ENCODE measurements around the gene USP49.

DNA sequence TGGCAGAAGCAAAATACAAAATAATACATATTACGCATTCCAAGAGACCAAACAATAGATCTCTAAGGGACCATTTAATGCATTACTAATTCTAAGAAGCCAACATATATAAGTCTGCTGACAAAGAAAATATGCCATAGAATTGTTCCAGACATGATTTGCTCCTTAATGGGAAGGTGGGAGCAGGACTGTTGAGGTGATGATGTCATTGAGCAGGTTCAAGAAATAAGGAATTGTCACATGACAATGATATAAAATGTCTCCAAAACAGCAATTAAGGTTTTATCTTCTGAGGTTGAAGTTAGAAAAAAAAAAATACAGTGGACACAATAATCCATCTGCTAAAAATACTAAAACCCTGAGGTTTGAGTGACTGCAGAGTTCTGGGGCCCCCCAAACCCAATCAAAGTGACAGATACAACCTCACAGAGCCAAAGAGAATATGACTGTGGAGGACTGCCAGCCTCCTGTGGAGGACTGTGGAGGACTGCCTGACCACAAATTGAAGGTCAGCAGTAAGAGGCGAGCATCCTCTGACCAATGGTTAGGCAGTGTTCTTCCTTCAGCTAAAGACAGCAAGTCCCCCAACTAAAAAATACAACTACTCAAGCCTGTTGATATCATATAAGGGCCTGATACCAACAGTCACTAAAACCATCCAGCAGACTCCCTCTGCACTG, 68.7 kb downstream of the USP49 start:
- TF ChIP-seq CTCF (IDR thresholded peaks at IDR 0.05) (no peak), POLR2A (IDR thresholded peaks at IDR 0.05) (no peak), POLR2AphosphoS5 (IDR thresholded peaks at IDR 0.05) (no peak)
